Transverse colon (tissue), 4 donors: ENCODE data around the gene IL6. TPM values are rescaled to one million over a fixed set of nuclear protein-coding genes. Genes with fewer than 3 reads are reported as not detected.
A peak's percentile ranks its signal among the peaks of the same experiment; 100 is the strongest.

Source experiments
- DNase-seq: peaks from one replicate; pipeline ENCODE4 v3.0.0-alpha.2; 2019
- H3K27ac ChIP-seq, 4 donors: fragments of 200-600 bp; sonication (generic); 2 replicates each; pipeline ENCODE4 v1.5.1; 2016 to 2018; ENCODE audit warnings: inconsistent platforms in 4 of 4
- H3K27me3 ChIP-seq: fragments of 200-600 bp; sonication (generic); 2 replicates; pipeline ENCODE4 v1.5.1; 2017; ENCODE audit warnings: inconsistent platforms
- H3K36me3 ChIP-seq, 4 donors: fragments of 200-600 bp; sonication (generic); 2 replicates each; pipeline ENCODE4 v1.5.1; 2017 to 2019; ENCODE audit warnings: inconsistent platforms in 4 of 4
- H3K4me1 ChIP-seq, 4 donors: fragments of 200-600 bp; sonication (generic); 2 replicates each; pipeline ENCODE4 v1.5.1; 2017 to 2020; ENCODE audit warnings: inconsistent platforms in 4 of 4
- H3K4me3 ChIP-seq, 4 donors: fragments of 200-600 bp; sonication (generic); 1 replicate in 1 of 4; 2 replicates in 3 of 4; pipeline versions ENCODE4 v1.5.1 to v1.6.1; 2017 to 2019; ENCODE audit warnings: inconsistent platforms in 4 of 4
- H3K9me3 ChIP-seq, 2 donors: fragments of 200-600 bp; sonication (generic); 2 replicates each; pipeline ENCODE4 v1.5.1; 2017 to 2019; ENCODE audit warnings: inconsistent platforms in 2 of 2
- CTCF ChIP-seq, 5 experiments: fragments of 200-600 bp in 3 of 5; fragments of 450-650 bp in 2 of 5; sonication (generic) in 3 of 5; IDR thresholded peaks; 1 replicate in 2 of 5; 2 replicates in 3 of 5; pipeline ENCODE4 v1.5.1; 2016 to 2017; ENCODE audit warnings: antibody characterized with exemption in 5 of 5, inconsistent platforms in 3 of 5, mild to moderate bottlenecking in 2 of 5, moderate library complexity in 1 of 5
- EP300 ChIP-seq: sonication (generic); formaldehyde crosslinking; IDR thresholded peaks from one replicate; pipeline ENCODE4 v1.6.1; 2017; ENCODE audit warnings: antibody characterized with exemption, low read depth
- POLR2A ChIP-seq: fragments of 450-650 bp; IDR thresholded peaks from one replicate; pipeline ENCODE4 v1.6.1; 2016; ENCODE audit warnings: antibody characterized with exemption, mild to moderate bottlenecking, moderate library complexity
- POLR2AphosphoS5 ChIP-seq, 3 donors: sonication (generic); formaldehyde crosslinking; IDR thresholded peaks; one replicate each; pipeline ENCODE4 v1.6.1; 2016; ENCODE audit warnings: antibody characterized with exemption in 3 of 3
- WGBS, 2 donors: methylation state at CpG; one replicate each; pipeline ENCODE4 v1.1.5; 2018; ENCODE audit warnings: low coverage in 1 of 2; 5-methylcytosine and 5-hydroxymethylcytosine counted together
- in situ Hi-C, 4 donors: fragments of 200-750 bp; cut with MboI; loops; one replicate each; pipeline versions ENCODE4 v1.15.0 to v1.15.1; 2017; ENCODE audit warnings: low sequenced_read_pairs in 3 of 4, low pct_ligation_motif_present in 1 of 4, low pct_unique_long_range_greater_than_20kb in 1 of 4
- intact Hi-C: fragments of 100-400 bp; cut with DNase I; formaldehyde crosslinking; loops from one replicate; pipeline ENCODE4 v1.15.1; 2023; ENCODE audit warnings: low total_unique reads
- total RNA-seq, 4 donors: library from RNA; depleted of rRNA; stranded (reverse); fragments of >200 nt; gene quantifications; one replicate each; pipeline ENCODE4 v1.1.0, GENCODE V29; 2016

The IL6 gene
- total RNA-seq, 4 donors from 2014 or later, result 0.82 to 10.8 (median 1.9) TPM; not detected in 1

GRCh38 chr7:22696541-22697228 lies 30.3 kb upstream of the IL6 start:
- intact Hi-C loops, result no loop called here
- in situ Hi-C loops, result no loop called here
- TF ChIP-seq EP300 (no peak), POLR2A (no peak), POLR2AphosphoS5 (IDR thresholded peaks at IDR 0.05) (no peak), CTCF (IDR thresholded peaks at IDR 0.05) (no peak)

GRCh38 chr7:22697322-22697859 lies 29.6 kb upstream of the IL6 start:
- Histone ChIP-seq H3K27ac (no peak overlapping the region), H3K36me3 (no peaks in the 10 kb centered on the region), H3K9me3 (no peaks in the 10 kb centered on the region), H3K4me1 (peaks cover 0 to 3% (median 0%) of the 10 kb centered on the region in 4 donors), H3K4me3 (no peak overlapping the region), H3K27me3 (no peaks in the 10 kb centered on the region)
- no peak for DNase-seq
- no peak for TF ChIP-seq EP300
- 82% methylated on average over 2 of the region's 2 CpGs; no CpG with 5 or more reads in 1 of the 2 donors for WGBS, 2 donors
- intact Hi-C loops, result no loop called here
- in situ Hi-C loops, result no loop called here

More at GRCh38 chr7:22696541-22697228, 30.3 kb upstream of the IL6 start:
- no peak for DNase-seq
- Histone ChIP-seq H3K4me3 (no peak overlapping the region), H3K27ac (no peak overlapping the region), H3K36me3 (no peaks in the 10 kb centered on the region), H3K4me1 (peaks cover 0 to 3% (median 0%) of the 10 kb centered on the region in 4 donors), H3K9me3 (no peaks in the 10 kb centered on the region), H3K27me3 (no peaks in the 10 kb centered on the region)
- 69 to 81% methylated on average over 3 to 4 of the region's 4 CpGs for WGBS, 2 donors

GRCh38 chr7:22697876-22698606 lies 29.0 kb upstream of the IL6 start:
- in situ Hi-C loops, result no loop called here

GRCh38 chr7:22698767-22699166 lies 28.2 kb upstream of the IL6 start:
- H3K36me3 ChIP-seq, result no peaks in the 10 kb centered on the region
- H3K9me3 ChIP-seq, result no peaks in the 10 kb centered on the region
- WGBS, 2 donors, result 67 to 75% methylated on average over 5 to 6 of the region's 6 CpGs
- in situ Hi-C loops (no loop called here), intact Hi-C loops (no loop called here)
- no peak for DNase-seq
- TF ChIP-seq POLR2A, result no peak
- TF ChIP-seq EP300, result no peak
- TF ChIP-seq POLR2AphosphoS5 (IDR thresholded peaks at IDR 0.05), result no peak
- TF ChIP-seq CTCF (IDR thresholded peaks at IDR 0.05), result no peak
- no peaks in the 10 kb centered on the region for H3K27me3 ChIP-seq
- H3K4me1 ChIP-seq, result peaks cover 0 to 3% (median 0%) of the 10 kb centered on the region in 4 donors
- no peak overlapping the region for H3K27ac ChIP-seq
- no peak overlapping the region for H3K4me3 ChIP-seq

More at GRCh38 chr7:22697876-22698606, 29.0 kb upstream of the IL6 start:
- Histone ChIP-seq H3K27ac (no peak overlapping the region), H3K4me1 (peaks cover 0 to 3% (median 0%) of the 10 kb centered on the region in 4 donors), H3K4me3 (no peak overlapping the region), H3K27me3 (no peaks in the 10 kb centered on the region), H3K36me3 (no peaks in the 10 kb centered on the region), H3K9me3 (no peaks in the 10 kb centered on the region)
- peak; percentile 14 for DNase-seq
- intact Hi-C loops, result no loop called here
- TF ChIP-seq POLR2AphosphoS5 (IDR thresholded peaks at IDR 0.05) (no peak), EP300 (no peak)
- 43 to 50% methylated on average over 2 of the region's 2 CpGs for WGBS, 2 donors

- no peaks in the 10 kb centered on the region for H3K27me3 ChIP-seq
- peaks cover 0 to 3% (median 0%) of the 10 kb centered on the region in 4 donors for H3K4me1 ChIP-seq
- no peak overlapping the region for H3K27ac ChIP-seq
- no peak for DNase-seq
- 56% methylated on average over 1 of the region's 1 CpG; no CpG with 5 or more reads in 1 of the 2 donors for whole genome bisulfite sequencing, 2 donors
- in situ Hi-C loops, result no loop called here
- H3K9me3 ChIP-seq, result no peaks in the 10 kb centered on the region
- H3K36me3 ChIP-seq, result no peaks in the 10 kb centered on the region
- no peak for TF ChIP-seq CTCF (IDR thresholded peaks at IDR 0.05)
- no peak overlapping the region for H3K4me3 ChIP-seq
- intact Hi-C loops, result no loop called here
These were observed 26.4 kb upstream of the IL6 start for GRCh38 chr7:22700559-22701002.
